ENCODE measurements around the gene POLR3GL.

DNA sequence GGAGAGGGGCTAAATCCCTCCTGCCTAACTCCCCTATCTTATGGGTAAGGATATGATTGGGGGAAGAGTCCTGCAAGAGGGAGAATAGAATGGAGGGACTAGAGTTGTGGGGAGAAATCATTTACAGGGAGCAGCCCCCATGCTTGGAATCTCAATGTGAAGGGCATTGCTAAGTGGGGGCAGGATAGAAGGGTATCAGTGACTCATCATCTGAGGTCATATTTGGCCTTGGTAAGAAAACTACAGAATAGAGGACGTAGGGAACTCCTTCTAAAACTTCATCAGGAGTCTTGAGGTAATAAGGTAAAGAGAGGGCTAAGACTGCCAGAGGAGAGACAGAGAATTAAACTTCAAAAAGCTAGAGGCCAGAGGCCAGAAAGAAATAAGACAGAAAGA, 56.6 kb downstream of the POLR3GL start:
- TF ChIP-seq, protein P1, sequence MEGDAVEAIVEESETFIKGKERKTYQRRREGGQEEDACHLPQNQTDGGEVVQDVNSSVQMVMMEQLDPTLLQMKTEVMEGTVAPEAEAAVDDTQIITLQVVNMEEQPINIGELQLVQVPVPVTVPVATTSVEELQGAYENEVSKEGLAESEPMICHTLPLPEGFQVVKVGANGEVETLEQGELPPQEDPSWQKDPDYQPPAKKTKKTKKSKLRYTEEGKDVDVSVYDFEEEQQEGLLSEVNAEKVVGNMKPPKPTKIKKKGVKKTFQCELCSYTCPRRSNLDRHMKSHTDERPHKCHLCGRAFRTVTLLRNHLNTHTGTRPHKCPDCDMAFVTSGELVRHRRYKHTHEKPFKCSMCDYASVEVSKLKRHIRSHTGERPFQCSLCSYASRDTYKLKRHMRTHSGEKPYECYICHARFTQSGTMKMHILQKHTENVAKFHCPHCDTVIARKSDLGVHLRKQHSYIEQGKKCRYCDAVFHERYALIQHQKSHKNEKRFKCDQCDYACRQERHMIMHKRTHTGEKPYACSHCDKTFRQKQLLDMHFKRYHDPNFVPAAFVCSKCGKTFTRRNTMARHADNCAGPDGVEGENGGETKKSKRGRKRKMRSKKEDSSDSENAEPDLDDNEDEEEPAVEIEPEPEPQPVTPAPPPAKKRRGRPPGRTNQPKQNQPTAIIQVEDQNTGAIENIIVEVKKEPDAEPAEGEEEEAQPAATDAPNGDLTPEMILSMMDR (IDR thresholded peaks at IDR 0.05) = no peak
- no peak for TF ChIP-seq POLR2A (IDR thresholded peaks at IDR 0.05)

All from right lobe of liver (tissue), 4 donors.